HG02938 (cell line): ENCODE data around the gene TPPP2.

ENCODE experiments used
- ATAC-seq: cut with Tn5 transposase; IDR thresholded peaks from one replicate; pipeline ENCODE4 v1.9.1; 2021; ENCODE audit warnings: mild to moderate bottlenecking, moderate library complexity; ENCODE audit not compliant: unreplicated experiment

TPPP2 gene

DNA sequence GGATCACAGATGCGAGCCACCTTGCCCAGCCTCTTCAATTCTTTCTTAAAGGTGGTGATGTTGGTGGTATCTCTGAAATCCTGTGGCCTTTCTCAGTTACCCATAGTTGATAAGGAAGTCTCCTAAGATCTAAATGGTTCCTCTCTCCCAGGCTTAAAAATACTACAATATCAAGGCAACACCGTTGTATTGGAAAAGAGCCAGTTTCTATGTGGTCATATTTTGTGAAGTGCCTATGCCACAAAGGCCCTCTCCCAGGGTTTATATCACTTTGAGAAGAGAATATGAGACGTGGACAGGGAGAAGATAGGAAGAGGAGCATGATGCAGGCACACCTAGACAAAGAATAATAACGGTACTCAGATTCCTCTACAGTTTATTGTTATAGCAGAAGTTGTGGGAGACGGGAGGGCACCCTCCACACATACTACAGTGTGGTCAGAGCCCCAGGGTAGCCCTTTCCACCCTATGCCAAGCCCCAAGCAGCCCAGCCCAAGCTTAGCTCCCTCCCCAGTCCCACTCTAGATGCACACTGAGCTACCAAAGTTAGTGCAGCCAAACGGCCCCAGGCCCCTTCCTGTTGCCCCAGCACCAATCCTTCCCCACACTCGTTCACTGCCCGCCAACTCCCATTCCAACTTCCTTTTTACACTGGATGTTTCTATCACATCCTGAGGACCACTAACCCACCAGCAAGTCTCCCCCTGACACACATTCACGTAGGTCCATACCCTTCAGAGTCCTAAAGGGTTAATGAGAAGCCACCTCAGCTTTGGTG is 13.4 kb upstream of the TPPP2 start:
- ATAC-seq: no peak

DNA sequence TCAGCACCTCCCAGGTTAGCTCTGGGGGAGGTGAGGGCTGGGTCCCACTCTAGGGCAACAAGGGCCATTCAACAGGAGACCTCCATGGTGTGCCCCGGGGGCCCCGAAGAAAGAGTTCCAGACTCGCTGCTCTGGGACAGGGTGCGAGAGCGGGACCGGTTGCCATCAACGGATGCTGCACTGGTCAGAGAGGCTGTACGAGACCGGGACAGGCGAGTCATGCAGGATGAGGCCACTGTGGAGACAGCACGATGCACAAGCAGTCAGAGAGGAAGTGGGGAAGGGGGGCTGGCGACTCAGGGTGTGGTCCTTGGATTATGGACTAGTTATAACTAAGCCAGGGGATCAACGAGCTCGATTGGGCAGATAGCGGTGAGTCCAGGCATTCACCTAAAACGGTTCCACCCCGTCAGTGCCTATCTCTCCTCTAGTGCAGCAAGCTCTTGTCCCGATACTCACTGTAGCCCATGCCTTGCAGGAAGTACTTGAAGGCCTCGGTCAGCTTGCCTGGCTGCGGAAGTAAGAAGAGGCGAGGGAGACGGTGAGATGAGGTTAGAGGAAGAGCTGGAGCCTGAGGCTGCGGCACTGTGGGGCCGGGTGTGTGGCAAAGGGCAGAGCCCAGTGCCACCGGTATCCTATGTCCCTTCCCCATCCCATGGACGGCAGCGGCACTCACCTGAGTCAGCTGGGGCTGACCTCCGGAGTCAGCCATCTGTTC is 12.3 kb upstream of the TPPP2 start:
- no peak for ATAC-seq

DNA sequence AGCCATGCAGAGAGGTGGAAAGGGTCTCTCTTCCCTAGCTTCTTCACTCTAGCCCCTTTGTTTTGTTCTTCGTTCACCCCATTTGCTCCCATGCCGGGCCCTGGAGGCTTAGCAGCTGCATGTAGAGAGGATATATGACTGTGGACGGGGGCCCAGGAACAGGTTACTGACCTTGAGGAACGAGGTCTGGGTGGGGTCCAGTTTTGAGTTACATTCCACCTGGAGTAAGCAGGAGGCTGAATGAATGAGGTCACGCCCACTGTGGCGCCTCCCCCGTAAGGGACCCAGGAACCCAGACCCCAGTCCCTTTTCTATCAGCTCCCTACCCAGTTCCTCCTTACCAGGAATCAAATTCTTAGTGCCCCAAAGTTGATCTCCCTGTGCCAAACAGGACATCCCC is 11.7 kb upstream of the TPPP2 start:
- no peak for ATAC-seq

DNA sequence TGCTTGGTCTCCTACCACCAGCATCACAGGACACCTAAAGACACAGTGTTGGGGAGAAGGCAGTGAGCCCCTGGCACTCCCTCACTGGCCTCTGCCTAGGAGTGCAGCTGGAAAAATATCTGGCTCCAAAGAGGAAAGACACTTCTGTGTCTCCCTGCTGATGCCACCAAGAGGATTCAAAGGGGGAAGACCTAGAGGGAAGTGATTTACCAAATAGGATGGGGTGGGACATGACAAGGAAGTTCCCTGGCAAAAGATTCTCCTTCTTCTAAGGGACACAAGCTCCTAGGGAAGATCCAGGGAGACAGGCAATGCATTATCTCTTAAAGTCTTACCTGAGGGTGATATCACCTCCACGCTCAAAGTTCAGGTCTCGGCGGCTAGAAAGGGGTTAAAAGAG is 11.2 kb upstream of the TPPP2 start:
- ATAC-seq: no peak

DNA sequence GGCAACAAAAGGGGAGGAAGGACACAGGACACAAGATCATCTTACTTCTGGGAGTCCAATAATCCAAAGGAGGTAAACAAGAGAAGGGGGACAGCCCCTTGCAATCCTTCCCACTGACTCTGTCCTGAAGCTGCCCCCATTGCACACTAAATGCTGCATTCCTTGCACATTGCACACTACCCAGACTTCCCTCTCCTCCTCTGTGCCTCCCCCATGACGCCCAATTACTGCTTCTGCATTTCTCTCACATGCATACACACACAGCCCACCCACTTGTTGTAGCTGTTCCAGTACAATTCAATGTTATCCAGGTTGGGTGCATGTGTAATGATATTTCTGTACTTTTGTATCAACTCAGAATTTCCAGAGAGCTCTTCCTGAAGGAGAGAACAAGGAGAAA is 10.7 kb upstream of the TPPP2 start:
- ATAC-seq: no peak

DNA sequence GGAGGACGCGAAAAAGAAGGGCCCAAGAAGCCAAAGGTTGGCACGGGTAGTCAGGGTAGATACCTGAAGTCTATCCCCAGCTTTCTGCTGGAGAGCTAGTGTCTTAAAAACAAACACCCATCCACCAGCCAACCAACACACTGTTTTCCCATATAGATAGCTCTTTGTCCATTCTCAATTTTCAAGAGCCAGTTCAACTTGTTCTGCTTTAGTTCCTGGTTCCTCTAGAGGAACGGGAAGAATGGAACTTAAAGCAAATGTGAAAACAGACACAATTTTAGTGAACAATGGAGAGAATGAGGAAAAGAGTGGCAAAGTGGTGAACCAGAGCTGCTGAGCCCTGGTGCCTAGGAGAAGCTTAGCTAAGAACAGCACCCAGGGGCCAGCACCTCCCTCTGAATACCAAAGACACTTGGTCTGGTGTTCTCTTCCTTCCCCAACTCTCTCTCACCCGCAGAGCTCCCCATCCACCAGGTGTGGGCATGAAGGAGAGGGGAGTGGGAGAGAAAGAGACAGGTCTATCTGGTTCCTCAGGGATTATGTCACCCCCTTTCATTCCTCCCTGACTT is 9.0 kb upstream of the TPPP2 start:
- no peak for ATAC-seq

DNA sequence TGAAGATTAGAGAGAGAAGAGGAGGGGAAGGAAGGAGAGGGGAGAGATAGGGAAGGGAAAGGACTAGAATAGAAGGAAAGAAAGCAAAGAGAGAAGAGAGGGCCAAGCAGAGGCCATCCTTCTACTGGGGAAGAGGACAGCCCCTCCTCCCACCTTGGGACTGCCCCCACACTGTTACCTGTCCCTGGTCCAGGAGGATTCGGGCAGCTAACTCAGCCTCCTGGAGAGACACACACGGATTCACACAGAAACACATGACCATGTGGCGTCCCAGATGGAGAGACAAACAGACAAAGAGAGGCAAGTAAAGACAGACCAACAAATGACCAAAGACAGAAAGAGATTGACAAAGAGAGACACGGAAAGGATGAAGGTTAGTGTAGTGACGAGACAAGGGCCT is 7.3 kb upstream of the TPPP2 start:
- ATAC-seq: no peak

DNA sequence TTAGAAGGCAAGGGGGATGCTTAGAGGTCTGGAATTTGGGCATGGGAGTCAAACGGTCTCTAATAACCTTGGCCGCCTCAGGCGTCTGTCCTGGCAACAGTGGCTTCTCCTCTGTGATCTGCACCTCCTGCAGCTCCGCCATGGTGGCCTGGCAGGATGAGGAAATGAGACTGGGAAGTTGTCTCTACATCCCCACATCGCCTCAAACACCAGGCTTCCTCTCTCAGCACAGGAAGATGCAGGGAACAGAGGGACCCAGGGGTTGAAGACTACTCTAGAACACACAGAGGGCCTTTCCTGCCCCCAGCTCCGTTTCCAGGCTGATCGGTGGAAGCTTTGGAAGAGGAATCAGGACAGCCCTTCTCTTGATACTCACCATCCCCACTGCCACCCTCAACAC is 6.8 kb upstream of the TPPP2 start:
- no peak for ATAC-seq

DNA sequence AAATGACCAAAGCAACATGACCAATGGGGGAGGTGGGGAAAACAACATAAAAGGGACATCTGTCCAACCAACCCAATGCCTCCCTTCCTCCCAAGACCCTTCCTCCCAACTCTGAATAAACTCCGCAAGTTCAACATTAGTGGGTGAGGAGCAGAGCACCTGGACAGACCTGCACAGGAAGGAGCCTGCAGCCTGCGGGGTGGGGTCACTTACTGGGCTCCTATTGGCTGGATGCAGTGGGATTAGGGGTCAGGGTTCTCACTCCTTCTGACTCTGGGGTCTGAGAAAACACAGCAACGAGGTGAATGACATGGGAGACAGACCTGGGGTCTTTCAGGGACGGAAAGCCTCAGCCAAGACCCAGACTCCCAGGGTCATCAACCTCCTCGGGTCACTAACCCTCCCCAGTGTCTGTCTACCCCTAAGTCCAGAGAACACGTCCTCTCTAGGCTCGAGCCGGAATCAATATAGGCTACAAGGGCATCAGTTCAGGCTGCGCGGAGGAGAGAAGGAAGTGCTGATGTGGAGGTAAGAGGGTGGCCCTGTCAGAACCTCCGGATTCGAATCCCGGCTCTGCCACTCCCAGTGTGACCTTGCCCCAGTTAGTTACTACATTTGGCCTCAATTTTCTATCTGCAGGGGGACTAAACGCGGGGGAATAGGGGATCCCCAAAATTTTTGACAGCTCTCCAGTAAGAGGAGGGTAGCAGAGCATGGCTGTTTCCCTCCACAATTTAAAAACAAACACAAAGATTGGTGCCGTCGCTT is 6.0 kb upstream of the TPPP2 start:
- no peak for ATAC-seq

DNA sequence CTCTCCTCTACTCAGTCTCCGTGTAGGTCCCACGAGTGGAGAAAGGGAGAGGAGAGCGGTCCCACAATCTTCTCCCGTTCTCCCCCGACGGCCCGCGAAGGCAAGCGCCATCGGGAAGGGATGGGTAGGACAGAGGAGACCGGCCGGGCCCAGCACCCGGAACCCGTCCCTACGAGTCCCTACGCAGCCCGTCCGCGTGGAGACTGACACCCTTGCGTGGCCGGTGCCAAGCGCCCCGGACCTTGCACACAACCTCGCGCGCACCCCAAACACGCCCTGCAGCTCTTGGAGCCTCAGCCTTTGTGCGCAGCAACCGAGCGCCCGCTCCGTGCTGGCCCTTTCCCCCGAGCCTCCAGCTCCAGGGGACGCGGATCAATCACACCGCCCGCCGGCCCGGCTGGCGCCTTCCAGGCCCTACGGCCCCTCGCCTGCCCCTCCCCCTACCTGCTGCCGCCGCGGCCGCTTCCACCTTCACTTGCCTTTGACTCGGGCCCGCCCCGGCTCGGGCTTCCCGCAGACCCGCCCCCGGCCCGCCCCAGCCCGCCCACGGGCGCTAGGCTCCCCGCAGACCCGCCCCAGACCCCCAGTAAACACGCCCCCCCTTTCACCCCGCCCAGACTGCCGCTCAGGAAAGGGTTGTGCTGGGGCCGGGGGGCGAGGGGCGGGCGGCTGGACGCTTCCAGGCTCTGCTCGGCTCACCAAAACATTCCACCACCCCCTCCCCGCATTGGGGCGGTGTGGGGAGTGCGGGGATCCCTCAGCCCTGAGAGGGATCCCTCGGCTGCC is 5.2 kb upstream of the TPPP2 start, which contains the start of gene NDRG2:
Gene NDRG2 (minus strand): TSS at position 477 of the 786 bp plus-strand sequence. CDS start 1,746 bp downstream, outside the sequence.
- ATAC-seq: no peak

DNA sequence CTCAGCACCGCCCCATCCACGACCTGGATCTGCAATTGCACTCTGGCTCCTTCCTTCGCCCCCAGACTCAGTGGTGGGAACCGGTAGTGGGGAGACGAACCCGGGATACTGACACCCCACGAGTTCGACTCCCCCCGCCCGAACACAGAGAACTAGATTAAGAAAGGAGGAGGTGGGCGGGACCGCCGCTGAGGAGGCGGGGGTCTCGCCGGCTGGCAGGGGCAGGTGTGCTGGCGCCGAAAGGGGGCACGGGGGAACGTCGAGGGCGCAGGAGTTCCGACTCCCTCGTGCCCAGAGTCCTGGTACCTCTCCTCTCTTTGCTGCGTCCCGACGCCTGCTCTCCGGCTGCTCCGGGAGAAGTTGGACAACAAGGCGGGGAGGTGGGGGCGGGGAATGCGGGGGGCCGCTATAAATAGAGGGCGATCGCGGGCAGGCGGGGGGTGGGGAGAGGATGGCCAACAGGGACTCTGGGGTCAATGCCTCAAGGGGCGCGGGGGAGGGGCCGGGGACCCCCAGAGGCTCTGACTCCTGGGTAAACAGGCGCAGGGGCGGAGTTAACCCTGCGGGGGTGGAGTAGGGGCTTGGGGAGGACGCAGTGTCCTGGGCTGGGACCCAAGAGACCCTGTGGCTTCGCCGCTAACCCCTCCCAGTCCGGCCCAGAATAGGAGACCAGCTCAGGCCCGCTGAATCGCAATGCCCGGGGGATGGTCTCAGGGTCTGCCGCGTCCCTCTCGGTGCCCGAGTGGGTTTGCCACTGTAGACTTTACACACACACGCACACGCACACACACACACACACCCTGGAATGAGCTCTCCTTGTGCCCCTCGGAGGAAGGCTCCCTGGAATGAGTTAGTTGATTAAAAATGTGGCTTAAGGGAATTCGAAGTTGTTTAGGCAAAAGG is 4.4 kb upstream of the TPPP2 start:
- no peak for ATAC-seq

DNA sequence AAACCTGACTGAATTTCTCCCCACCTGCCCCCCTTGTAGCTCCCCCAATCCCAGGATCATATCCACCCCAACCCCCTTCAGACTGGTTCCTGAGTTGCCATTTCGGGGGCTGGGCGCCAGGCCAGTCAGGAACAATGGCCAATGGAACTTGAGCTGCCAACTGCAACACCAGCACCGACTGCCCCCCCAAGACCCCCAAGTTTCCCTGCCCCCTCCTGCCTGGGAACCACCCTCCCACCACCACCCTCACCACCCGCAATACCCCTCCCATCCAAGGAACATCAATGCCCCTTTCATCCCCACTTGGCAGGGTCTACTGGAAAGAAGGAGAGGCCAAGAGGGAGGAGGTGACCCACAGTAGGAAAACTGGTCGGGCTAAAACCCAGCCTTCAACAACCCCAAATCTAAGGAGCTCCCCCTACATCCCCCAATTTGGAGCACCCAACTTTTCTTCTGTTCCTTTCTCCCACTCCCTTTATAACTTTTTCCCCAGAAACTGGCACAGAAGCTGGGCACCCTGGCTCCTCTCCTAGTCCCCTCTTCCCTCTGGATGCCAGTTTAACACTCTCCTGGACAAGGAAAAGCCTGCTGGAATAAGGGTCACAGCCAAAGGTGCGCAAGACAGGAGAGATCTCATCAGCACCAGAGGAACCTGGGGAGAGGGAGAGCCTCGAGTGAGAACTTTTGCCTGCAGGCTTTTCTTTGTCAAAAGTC is 3.6 kb upstream of the TPPP2 start:
- ATAC-seq: no peak

DNA sequence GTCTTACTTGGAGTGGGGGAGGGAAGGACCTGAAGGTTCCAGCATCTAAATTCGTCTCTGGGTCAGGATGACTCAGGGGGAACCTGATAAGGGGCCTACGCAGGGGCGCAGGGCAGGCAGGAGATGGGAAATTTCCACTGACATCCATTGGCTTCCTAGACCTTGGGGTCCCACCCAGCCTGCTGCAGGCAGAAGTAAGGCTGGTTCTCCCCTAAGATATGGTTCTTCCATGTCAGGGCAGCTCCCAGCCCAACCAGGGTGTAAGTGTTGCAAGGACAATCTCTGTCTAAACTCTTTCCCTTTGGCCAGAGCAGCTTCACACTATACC is 3.1 kb upstream of the TPPP2 start:
- no peak for ATAC-seq

DNA sequence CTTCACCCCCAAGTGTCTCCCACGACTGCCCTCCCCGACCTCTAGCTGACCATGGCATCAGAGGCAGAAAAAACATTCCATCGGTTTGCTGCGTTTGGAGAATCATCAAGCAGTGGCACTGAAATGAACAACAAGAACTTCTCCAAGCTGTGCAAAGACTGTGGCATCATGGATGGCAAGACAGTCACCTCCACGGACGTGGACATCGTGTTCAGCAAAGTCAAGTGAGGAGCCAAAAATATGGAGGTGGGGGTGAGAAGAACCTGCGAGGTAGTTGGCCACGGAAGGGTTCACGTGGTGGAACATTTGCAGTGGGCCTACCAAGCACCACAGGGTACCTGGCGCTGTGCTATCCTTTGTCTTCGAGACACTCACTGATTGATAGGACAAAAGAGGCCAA is 514 bp downstream of the TPPP2 start:
- ATAC-seq: no peak

DNA sequence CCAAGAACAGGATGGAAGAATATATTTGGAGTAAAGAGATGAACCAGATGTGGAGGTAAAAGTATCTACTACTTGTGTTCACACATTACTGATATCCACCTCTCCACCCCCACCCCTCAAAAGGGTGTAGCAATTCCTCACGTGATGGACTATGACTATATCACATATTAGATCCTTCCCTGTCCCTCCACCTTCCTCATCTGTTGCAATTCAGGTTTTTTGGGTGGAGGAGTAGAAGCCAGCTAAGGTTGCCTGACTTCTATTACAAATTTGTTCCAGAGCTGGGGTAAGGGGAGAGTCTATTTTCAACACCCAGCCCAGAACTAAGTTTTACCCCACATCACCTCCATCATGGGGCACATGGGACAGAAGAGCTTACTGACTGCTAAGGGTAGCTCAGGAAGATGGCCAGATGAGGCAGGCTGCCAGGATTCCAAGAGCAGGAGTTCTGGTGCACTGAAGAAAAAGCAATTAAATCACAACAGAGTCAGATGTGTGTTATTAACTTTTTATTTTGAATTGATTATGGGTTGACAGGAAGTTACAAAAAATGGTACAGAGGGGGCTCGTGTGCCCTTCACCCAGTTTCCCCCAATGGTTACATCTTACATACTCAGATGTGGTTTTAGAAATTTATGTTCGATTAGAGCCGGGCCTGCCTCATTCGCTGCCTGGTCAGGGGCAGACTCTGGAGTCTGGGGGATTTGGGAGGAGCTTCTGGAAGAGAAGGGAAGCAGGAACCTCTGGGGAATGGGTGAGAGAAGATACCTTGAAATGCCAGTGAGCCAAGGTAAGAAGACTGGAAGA is 2.5 kb downstream of the TPPP2 start:
- no peak for ATAC-seq

DNA sequence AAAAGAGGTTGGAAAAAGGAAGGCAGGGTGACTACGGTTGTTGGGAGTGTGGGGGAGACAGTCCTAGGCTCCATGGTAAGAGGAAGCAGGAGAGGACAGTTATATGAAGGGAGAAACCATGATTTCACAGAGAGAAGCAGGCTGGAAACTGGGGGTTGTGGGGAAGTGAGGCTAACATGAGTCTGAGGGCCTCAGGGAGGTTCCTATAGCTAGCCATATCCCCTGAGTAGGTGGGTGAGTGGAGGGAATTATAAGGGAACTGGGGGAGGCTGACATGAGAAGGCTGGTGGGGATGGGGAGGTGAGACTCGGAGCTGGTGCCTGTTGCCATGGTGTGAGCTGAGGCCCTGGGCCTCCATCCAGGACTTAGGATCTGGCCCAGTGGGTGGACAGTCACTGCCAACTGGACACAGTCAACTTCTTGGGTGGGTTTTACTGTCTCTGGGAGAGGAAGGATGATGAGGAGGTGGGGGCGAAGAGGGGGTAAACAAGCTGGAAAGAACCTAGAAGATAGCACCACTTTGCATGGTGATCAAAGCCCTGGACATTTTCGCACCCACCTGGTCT is 3.2 kb downstream of the TPPP2 start:
- ATAC-seq: no peak

DNA sequence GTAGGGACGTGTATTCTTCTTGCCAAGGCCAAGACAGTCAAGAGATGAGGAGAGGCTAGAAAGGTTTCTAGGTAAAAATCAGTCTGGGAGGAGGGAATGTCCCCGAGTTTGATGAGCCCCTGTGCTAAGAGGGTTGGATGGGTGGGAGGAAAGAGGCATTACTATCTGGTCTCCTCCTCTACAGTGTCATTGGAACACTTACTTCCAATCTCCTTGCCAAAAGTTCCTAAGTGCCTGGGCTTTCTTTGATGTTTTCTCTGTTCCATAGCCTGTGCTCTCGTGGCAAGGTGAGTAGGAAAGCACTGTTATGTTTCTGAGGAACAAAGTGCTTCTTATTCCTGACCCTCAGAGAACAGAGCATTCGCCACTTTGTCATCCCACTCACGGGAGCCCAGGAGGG is 4.7 kb downstream of the TPPP2 start, which contains the start of gene RNASE13:
Gene RNASE13 (minus strand): TSS at position 101 of the 400 bp plus-strand sequence. CDS start 519 bp downstream, outside the sequence.
- no peak for ATAC-seq

DNA sequence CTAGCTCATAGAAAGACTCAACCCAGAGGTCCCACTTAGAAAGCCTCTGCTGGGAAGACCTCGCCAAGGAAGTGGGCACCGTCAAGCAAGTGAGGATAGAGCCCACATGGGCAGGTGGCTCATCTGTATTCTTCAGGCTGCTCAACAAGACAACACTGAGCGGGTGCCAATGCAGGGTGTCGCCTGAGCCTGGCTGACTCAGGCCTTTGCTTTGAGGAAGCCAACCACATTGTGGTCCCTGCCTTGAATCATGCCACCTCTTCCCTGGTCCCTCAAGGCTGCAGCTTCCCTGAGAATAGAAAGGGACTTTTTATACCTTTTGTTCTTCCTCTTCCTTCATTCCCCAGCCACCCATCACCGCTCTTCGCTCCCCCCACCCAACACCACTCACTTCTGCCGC is 6.7 kb downstream of the TPPP2 start:
- ATAC-seq: no peak
